HG02798 (cell line): ENCODE results near the gene ANKRD36.
"Not testable (repeated sequence)": the region's sequence is repeated elsewhere in the genome, so short reads cannot be mapped to it uniquely, and the experiment has no call there.

Experiments used
- ATAC-seq: cut with Tn5 transposase; IDR thresholded peaks from one replicate; pipeline ENCODE4 v1.9.1; 2021; ENCODE audit warnings: mild to moderate bottlenecking; ENCODE audit not compliant: unreplicated experiment, poor library complexity

The ANKRD36 gene

DNA sequence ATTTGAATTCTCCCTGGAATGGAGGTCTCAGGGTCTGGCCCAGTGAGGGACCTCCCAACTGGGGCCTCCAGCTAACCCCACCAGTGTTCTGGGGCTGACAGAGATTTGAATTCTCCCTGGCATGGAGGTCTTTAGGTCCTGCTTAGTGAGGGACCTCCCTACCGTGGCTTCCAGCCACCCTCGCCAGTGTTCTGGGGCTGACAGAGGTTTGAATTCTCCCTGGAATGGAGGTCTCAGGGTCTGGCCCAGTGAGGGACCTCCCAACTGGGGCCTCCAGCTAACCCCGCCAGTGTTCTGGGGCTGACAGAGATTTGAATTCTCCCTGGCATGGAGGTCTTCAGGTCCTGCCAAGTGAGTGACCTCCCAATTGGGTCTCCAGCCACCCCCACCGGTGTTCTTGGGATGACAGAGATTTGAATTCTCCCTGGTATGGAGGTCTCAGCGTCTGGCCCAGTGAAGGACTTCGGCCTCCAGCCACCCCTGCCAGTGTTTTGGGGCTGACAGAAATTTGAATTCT lies 155.2 kb downstream of the ANKRD36 start:
- ATAC-seq: not testable (repeated sequence)

DNA sequence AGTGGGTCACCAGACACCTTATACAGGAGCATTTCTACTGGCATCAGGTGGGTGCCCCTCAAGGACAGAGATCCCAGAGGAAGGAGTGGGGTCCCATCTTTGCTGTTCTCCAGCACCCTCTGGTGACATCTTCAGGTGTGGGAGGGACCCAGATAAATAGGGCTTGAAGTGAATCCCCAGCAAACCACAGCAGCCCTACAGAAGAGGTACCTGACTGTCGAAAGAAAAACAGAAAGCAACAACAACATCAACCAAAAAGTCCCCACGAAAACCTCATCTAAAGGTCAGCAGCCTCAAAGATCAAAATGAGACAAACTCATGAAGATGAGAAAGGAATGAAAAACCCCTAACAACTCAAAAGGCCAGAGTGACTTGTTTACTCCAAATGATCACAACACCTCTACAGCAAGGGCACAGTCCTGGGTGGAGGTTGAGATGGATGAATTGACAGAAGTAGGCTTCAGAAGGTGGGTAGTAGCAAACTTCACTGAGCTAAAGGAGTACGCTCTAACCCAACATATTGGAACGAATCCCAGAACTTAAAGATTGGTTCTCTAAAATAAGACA lies 163.4 kb downstream of the ANKRD36 start:
- not testable (repeated sequence) for ATAC-seq

DNA sequence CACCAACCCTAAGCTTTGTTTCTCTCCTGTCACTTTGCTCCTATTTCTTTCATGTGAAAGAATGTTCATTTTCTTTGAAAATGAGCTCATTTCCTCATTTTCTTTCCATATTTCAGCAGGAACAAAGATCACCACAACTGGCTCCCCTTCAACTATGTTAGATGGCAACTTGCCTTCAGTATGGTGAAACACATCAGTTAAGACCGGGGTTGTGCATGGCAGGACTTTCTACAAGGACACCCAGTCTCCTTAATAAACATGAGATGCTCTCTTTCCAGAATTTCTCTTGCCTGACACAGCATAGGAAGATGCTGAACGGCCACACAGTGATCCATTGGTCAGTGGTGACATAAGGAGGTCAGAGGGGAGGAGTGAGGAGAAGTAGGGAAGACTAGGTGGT lies 172.2 kb downstream of the ANKRD36 start:
- not testable (repeated sequence) for ATAC-seq

DNA sequence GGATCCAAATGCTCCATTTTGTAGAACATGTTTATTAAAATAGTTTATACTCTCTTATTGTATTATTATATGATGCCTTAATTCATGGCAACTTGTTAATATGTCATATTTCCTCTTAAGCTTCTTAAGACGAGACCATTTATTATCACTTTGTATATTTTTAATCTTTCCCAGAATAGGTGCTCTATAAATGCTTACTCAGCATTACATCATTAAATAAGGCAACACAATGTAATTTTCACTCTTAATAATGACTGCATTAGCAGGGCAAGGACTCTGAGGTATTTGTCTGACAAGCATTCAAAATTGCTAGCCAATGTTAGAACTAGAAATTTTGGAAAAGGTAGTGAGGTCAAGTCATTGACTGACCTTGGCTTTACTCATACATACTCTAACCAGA lies 180.7 kb downstream of the ANKRD36 start:
- ATAC-seq: not testable (repeated sequence)
